GM12891 (cell line): ENCODE data around the gene FAM135A.

Experiments
- PAX5 ChIP-seq: IDR thresholded peaks from 2 replicates; pipeline ENCODE4 v1.6.1; 2011; ENCODE audit warnings: low read length, moderate library complexity, mild to moderate bottlenecking; ENCODE audit not compliant: insufficient read depth, severe bottlenecking
- POLR2A ChIP-seq: IDR thresholded peaks from 2 replicates; pipeline ENCODE4 v1.6.1; 2011; ENCODE audit warnings: low read depth, low read length, control low read depth
- POLR2AphosphoS5 ChIP-seq: IDR thresholded peaks from 2 replicates; pipeline ENCODE4 v1.6.1; 2011; ENCODE audit warnings: low read depth, low read length, control low read depth
- SPI1 ChIP-seq: IDR thresholded peaks from 2 replicates; pipeline ENCODE4 v1.6.1; 2011; ENCODE audit warnings: low read depth, low read length, control low read depth
- TAF1 ChIP-seq: IDR thresholded peaks from 2 replicates; pipeline ENCODE4 v1.6.1; 2011; ENCODE audit warnings: low read depth, low read length, control low read depth

GRCh38 chr6:70547313-70547712 lies 134.0 kb downstream of the FAM135A start:
- TF ChIP-seq POLR2A = no peak
- TF ChIP-seq POLR2AphosphoS5 = no peak
- TF ChIP-seq SPI1 = no peak
- no peak for TF ChIP-seq TAF1
- no peak for TF ChIP-seq PAX5
